HepG2 (cell line): ENCODE data around the gene GCN1. TPM values are rescaled to one million over a fixed set of nuclear protein-coding genes. Genes with fewer than 3 reads are reported as not detected.

Experiments used
- CAMTA2 ChIP-seq: sonication (generic); formaldehyde crosslinking; IDR thresholded peaks from 2 replicates; pipeline ENCODE4 v1.4.0; 2020; ENCODE audit warnings: mild to moderate bottlenecking, missing genetic modification reagents, borderline replicate concordance
- EHMT2 ChIP-seq: fragments of 200-600 bp; sonication (generic); IDR thresholded peaks from 2 replicates; pipeline ENCODE4 v1.7.0; 2017; ENCODE audit warnings: antibody characterized with exemption, low read depth, low read length, borderline replicate concordance
- IKZF1 ChIP-seq: fragments of 450-650 bp; IDR thresholded peaks from 2 replicates; pipeline ENCODE4 v1.7.1; 2016
- KDM6A ChIP-seq: IDR thresholded peaks from 2 replicates; pipeline ENCODE4 v1.6.1; 2016; ENCODE audit warnings: low read depth
- KLF13 ChIP-seq: sonication (generic); formaldehyde crosslinking; IDR thresholded peaks from 2 replicates; pipeline ENCODE4 v1.4.0; 2020; ENCODE audit warnings: mild to moderate bottlenecking, missing genetic modification reagents
- KMT2B ChIP-seq: IDR thresholded peaks from 2 replicates; pipeline ENCODE4 v1.6.1; 2016; ENCODE audit warnings: missing genetic modification reagents, missing compliant biosample characterization
- MLXIP ChIP-seq: sonication (generic); formaldehyde crosslinking; IDR thresholded peaks from 2 replicates; pipeline ENCODE4 v1.9.0; 2021; ENCODE audit warnings: missing genetic modification reagents, borderline replicate concordance
- MXD4 ChIP-seq: IDR thresholded peaks from 2 replicates; pipeline ENCODE4 v1.6.1; 2016; ENCODE audit warnings: mild to moderate bottlenecking, missing biosample characterization, missing genetic modification reagents
- NFYB ChIP-seq: sonication (generic); formaldehyde crosslinking; IDR thresholded peaks from 2 replicates; pipeline ENCODE4 v1.4.0; 2020; ENCODE audit warnings: missing genetic modification reagents
- NR1H2 ChIP-seq: sonication (generic); formaldehyde crosslinking; IDR thresholded peaks from 2 replicates; pipeline ENCODE4 v1.8.1; 2022; ENCODE audit warnings: low read depth, missing genetic modification reagents, borderline replicate concordance
- PBX3 ChIP-seq: sonication (generic); formaldehyde crosslinking; IDR thresholded peaks from 2 replicates; pipeline ENCODE4 v1.8.1; 2023; ENCODE audit warnings: missing genetic modification reagents, inconsistent platforms, borderline replicate concordance
- POGZ ChIP-seq: sonication (generic); formaldehyde crosslinking; IDR thresholded peaks from 2 replicates; pipeline ENCODE4 v1.4.0; 2020; ENCODE audit warnings: mild to moderate bottlenecking, missing genetic modification reagents
- SALL2 ChIP-seq: sonication (generic); formaldehyde crosslinking; IDR thresholded peaks from 2 replicates; pipeline ENCODE4 v1.8.1; 2023; ENCODE audit warnings: mild to moderate bottlenecking, missing genetic modification reagents, inconsistent platforms
- ZBTB33 ChIP-seq: sonication (generic); formaldehyde crosslinking; IDR thresholded peaks from 2 replicates; pipeline ENCODE4 v1.4.0; 2020; ENCODE audit warnings: missing genetic modification reagents
- ZFP1 ChIP-seq: IDR thresholded peaks from 2 replicates; pipeline ENCODE4 v1.6.1; 2016
- ZFP36L2 ChIP-seq: sonication (generic); formaldehyde crosslinking; IDR thresholded peaks from 2 replicates; pipeline ENCODE4 v1.4.0; 2020; ENCODE audit warnings: missing genetic modification reagents
- ZNF329 ChIP-seq: sonication (generic); formaldehyde crosslinking; IDR thresholded peaks from 2 replicates; pipeline ENCODE4 v1.9.0; 2021; ENCODE audit warnings: low read depth, mild to moderate bottlenecking, missing genetic modification reagents
- ZNF530 ChIP-seq: sonication (generic); formaldehyde crosslinking; IDR thresholded peaks from 2 replicates; pipeline ENCODE4 v1.5.0; 2020; ENCODE audit warnings: low read depth, mild to moderate bottlenecking, missing genetic modification reagents
- ZNF790 ChIP-seq: sonication (generic); formaldehyde crosslinking; IDR thresholded peaks from 2 replicates; pipeline ENCODE4 v1.8.0; 2022; ENCODE audit warnings: missing genetic modification reagents, mild to moderate bottlenecking, borderline replicate concordance
- polyA plus RNA-seq, 8 experiments: library from polyadenylated mRNA; depleted of rRNA in 3 of 8; stranded (reverse) in 7 of 8; unstranded in 1 of 8; fragments of >200 nt; fragmentation: Illumina TruSeq in 4 of 8; extraction: Trizol in 4 of 8; gene quantifications; 2 replicates each; pipeline versions ENCODE4 v1.2.1 to v1.2.3, GENCODE V29; 2011 to 2016; ENCODE audit warnings: low read depth in 4 of 8, missing spikeins in 1 of 8, mixed read lengths in 1 of 8; ENCODE audit not compliant: insufficient read depth in 1 of 8
- total RNA-seq, 5 experiments: library from RNA; depleted of rRNA; stranded (reverse); fragments of >200 nt; fragmentation: Illumina TruSeq; extraction: Trizol; gene quantifications; 2 replicates each; pipeline ENCODE4 v1.2.3, GENCODE V29; 2016; ENCODE audit warnings: low read depth in 1 of 5
- TF ChIP-seq, protein P1 (sequence below): sonication (generic); formaldehyde crosslinking; IDR thresholded peaks from 2 replicates; pipeline ENCODE4 v1.4.0; 2020; ENCODE audit warnings: mild to moderate bottlenecking, low read depth, missing genetic modification reagents
- TF ChIP-seq, protein P2 (sequence below): sonication (generic); formaldehyde crosslinking; conservative IDR thresholded peaks from 2 replicates; pipeline ENCODE4 v1.4.0; 2020; ENCODE audit warnings: missing genetic modification reagents

The GCN1 gene
- total and polyA plus RNA-seq, 2 of the 13 experiments (the other 11 are each of a cell fraction or from before 2014, with no cell fraction given), result 58.2 to 83.0 TPM

DNA sequence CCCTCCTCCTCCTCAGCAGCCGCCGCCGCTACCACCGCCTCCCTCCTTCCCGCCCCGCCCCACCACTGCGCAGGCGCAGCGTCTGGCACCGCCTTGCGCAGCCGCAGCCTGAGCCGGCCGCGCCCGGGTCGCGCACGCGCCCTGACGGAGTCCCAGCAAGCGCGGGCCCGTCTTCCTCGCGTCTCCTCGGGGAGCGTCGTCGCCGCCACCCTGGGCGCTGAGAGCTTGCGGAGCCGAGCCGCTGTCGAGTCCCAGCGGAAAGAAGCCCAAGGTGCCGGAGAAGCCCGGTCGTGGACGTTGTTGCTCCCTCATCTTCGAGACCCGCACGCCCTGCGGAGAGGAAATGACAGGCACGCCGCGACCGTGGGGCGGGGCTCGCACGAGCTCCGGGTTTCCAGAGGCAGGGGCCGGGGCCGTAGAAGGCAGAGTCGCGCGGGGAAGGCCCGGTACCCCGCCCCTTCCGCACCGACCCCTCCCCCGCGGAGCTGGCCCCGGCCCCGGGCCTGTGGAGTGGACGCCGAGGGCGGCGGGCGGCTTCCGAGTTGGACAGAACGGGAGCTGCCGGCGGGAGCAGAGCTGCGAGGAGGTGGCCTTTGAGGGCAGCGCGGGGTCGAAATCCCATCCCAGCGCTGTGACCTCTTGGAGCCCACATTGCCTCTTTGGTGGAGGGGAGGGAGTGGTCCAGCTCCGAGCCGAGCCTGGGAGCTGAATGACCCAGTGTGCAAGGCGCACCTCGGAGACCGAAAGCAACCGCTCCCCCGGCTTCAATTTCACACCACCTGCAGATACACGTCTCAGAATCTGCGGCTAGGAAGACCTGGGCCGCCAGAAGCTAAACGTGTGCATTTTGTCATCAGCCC, 77.5 kb downstream of the GCN1 start (continued):
- no peak for TF ChIP-seq CAMTA2 (CRISPR knock-in tag)
- TF ChIP-seq ZFP1, result no peak; the same call in 1 of the 2 replicates
- 0 out of 2 replicates have a peak, but pooled peaks have one; percentile 28 for TF ChIP-seq KLF13
- no peak for TF ChIP-seq ZBTB33 (CRISPR knock-in tag)
- TF ChIP-seq ZNF790 (CRISPR knock-in tag), result peak; percentile 73; the same call in 1 of the 2 replicates
- peak; percentile 97 for TF ChIP-seq MXD4 (CRISPR knock-in tag)
- no peak for TF ChIP-seq KDM6A (CRISPR knock-in tag)
- peak; percentile 76; the same call in 1 of the 2 replicates for TF ChIP-seq KMT2B
- no peak for TF ChIP-seq NFYB (CRISPR knock-in tag)
- TF ChIP-seq, protein P1, sequence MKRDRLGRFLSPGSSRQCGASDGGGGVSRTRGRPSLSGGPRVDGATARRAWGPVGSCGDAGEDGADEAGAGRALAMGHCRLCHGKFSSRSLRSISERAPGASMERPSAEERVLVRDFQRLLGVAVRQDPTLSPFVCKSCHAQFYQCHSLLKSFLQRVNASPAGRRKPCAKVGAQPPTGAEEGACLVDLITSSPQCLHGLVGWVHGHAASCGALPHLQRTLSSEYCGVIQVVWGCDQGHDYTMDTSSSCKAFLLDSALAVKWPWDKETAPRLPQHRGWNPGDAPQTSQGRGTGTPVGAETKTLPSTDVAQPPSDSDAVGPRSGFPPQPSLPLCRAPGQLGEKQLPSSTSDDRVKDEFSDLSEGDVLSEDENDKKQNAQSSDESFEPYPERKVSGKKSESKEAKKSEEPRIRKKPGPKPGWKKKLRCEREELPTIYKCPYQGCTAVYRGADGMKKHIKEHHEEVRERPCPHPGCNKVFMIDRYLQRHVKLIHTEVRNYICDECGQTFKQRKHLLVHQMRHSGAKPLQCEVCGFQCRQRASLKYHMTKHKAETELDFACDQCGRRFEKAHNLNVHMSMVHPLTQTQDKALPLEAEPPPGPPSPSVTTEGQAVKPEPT (CRISPR knock-in tag), result peak; percentile 85
- TF ChIP-seq NR1H2, result no peak
- TF ChIP-seq IKZF1, result no peak
- TF ChIP-seq ZNF329 (CRISPR knock-in tag), result peak; percentile 69
- no peak for TF ChIP-seq EHMT2
- TF ChIP-seq PBX3 (CRISPR knock-in tag), result peak; percentile 71; the same call in 1 of the 2 replicates
- no peak for TF ChIP-seq ZFP36L2
- TF ChIP-seq SALL2 (CRISPR knock-in tag), result 0 out of 2 replicates have a peak, but pooled peaks have one; percentile 85
- TF ChIP-seq POGZ, result no peak; the same call in 1 of the 2 replicates
- TF ChIP-seq, protein P2, sequence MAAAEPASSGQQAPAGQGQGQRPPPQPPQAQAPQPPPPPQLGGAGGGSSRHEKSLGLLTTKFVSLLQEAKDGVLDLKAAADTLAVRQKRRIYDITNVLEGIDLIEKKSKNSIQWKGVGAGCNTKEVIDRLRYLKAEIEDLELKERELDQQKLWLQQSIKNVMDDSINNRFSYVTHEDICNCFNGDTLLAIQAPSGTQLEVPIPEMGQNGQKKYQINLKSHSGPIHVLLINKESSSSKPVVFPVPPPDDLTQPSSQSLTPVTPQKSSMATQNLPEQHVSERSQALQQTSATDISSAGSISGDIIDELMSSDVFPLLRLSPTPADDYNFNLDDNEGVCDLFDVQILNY (CRISPR knock-in tag), result no peak
- 0 out of 2 replicates have a peak, but pooled peaks have one; percentile 54 for TF ChIP-seq ZNF530 (CRISPR knock-in tag)
- 0 out of 2 replicates have a peak, but pooled peaks have one; percentile 48 for TF ChIP-seq MLXIP (CRISPR knock-in tag)
